IMR-90 (cell line): ENCODE results near the gene C5orf58. TPM values are rescaled to one million over a fixed set of nuclear protein-coding genes. Genes with fewer than 3 reads are reported as not detected.

Experiments used
- ATAC-seq: fragments of 200-7000 bp; cut with Tn5 transposase; 2 replicates; pipeline ENCODE4 v1.9.1; 2020; ENCODE audit warnings: low read depth, mild to moderate bottlenecking, moderate library complexity
- BruUV-seq: library from RNA; stranded (reverse); fragments of 400-500 nt; replicated peaks from 2 replicates; lab custom pipeline; 2021; lab: Mats Ljungman, UMichigan
- CTCF ChIA-PET: fragments of 300-600 bp; formaldehyde crosslinking; extraction: SDS; loops from one replicate; lab custom pipeline; 2021; ENCODE audit warnings: antibody characterized with exemption; lab: Yijun Ruan, JAX
- POLR2A ChIA-PET: fragments of 300-600 bp; sonication (Branson Sonifier 250); formaldehyde crosslinking; loops from one replicate; lab custom pipeline; 2022; ENCODE audit warnings: antibody characterized with exemption; ENCODE audit not compliant: unreplicated experiment; lab: Charles Lee
- DNase-seq: peaks from one replicate; pipeline ENCODE4 v3.0.0; 2013
- H2AFZ ChIP-seq: replicated peaks from 2 replicates; pipeline ENCODE3; 2013; ENCODE audit warnings: low read length, mild to moderate bottlenecking; ENCODE audit not compliant: poor library complexity
- H2AK5ac ChIP-seq: 2 replicates; pipeline ENCODE4 v1.6.1; 2013; ENCODE audit warnings: low read depth, low read length, inconsistent platforms
- H2AK9ac ChIP-seq: replicated peaks from 2 replicates; pipeline ENCODE3; 2013; ENCODE audit warnings: mild to moderate bottlenecking, low read depth, low read length, moderate library complexity; ENCODE audit not compliant: poor library complexity
- H2BK120ac ChIP-seq: 2 replicates; pipeline ENCODE4 v1.6.1; 2013; ENCODE audit warnings: low read depth, low read length, inconsistent platforms
- H2BK15ac ChIP-seq: 3 replicates; pipeline ENCODE4 v1.6.1; 2013; ENCODE audit warnings: low read depth, low read length, inconsistent platforms
- H2BK20ac ChIP-seq: 2 replicates; pipeline ENCODE4 v1.6.1; 2013; ENCODE audit warnings: low read depth, mild to moderate bottlenecking, inconsistent platforms, low read length, moderate library complexity
- H2BK5ac ChIP-seq: 2 replicates; pipeline ENCODE4 v1.6.1; 2013; ENCODE audit warnings: mild to moderate bottlenecking, low read depth, low read length, inconsistent platforms; ENCODE audit not compliant: poor library complexity, severe bottlenecking
- H3K14ac ChIP-seq: replicated peaks from 2 replicates; pipeline ENCODE4 v1.6.1; 2013; ENCODE audit warnings: low read depth, low read length, inconsistent platforms
- H3K18ac ChIP-seq: 2 replicates; pipeline ENCODE4 v1.6.1; 2013; ENCODE audit warnings: low read depth, low read length, control low read depth
- H3K23ac ChIP-seq: 2 replicates; pipeline ENCODE4 v1.6.1; 2013; ENCODE audit warnings: low read depth, low read length, inconsistent platforms
- H3K27ac ChIP-seq: 2 replicates; pipeline ENCODE4 v1.5.1; 2013; ENCODE audit warnings: mild to moderate bottlenecking, control low read depth, low read length; ENCODE audit not compliant: insufficient read depth
- H3K27me3 ChIP-seq: 2 replicates; pipeline ENCODE4 v1.6.1; 2013; ENCODE audit warnings: low read length; ENCODE audit not compliant: control insufficient read depth, insufficient read depth
- H3K36me3 ChIP-seq: 2 replicates; pipeline ENCODE4 v1.6.1; 2013; ENCODE audit warnings: low read length, mixed read lengths; ENCODE audit not compliant: control insufficient read depth, insufficient read depth
- H3K4ac ChIP-seq: 2 replicates; pipeline ENCODE4 v1.6.1; 2013; ENCODE audit warnings: low read depth, low read length, inconsistent platforms
- H3K4me1 ChIP-seq: 2 replicates; pipeline ENCODE4 v1.6.1; 2013; ENCODE audit warnings: low read length, mixed read lengths; ENCODE audit not compliant: control insufficient read depth, insufficient read depth
- H3K4me2 ChIP-seq: 2 replicates; pipeline ENCODE4 v1.6.1; 2013; ENCODE audit warnings: low read depth, mild to moderate bottlenecking, control low read depth, low read length, moderate library complexity
- H3K4me3 ChIP-seq: 2 replicates; pipeline ENCODE4 v1.5.1; 2013; ENCODE audit warnings: low read depth, mild to moderate bottlenecking, control low read depth, low read length, moderate library complexity; ENCODE audit not compliant: insufficient read depth
- H3K56ac ChIP-seq: 2 replicates; pipeline ENCODE4 v1.6.1; 2013; ENCODE audit warnings: low read length, inconsistent platforms; ENCODE audit not compliant: insufficient read depth; ENCODE audit errors: extremely low read depth
- H3K79me1 ChIP-seq, 2 experiments: 2 replicates each; pipeline ENCODE4 v1.6.1; 2013; ENCODE audit warnings: low read length in 2 of 2, inconsistent platforms in 1 of 2, low read depth in 1 of 2
- H3K9ac ChIP-seq: 2 replicates; pipeline ENCODE4 v1.6.1; 2013; ENCODE audit warnings: low read depth, low read length, control low read depth
- H3K9me1 ChIP-seq: 2 replicates; pipeline ENCODE4 v1.6.1; 2013; ENCODE audit warnings: low read length, inconsistent platforms; ENCODE audit not compliant: insufficient read depth
- H3K9me3 ChIP-seq: 2 replicates; pipeline ENCODE4 v1.6.1; 2013; ENCODE audit warnings: low read length; ENCODE audit not compliant: control insufficient read depth, insufficient read depth
- H4K20me1 ChIP-seq: 2 replicates; pipeline ENCODE4 v1.6.1; 2013; ENCODE audit warnings: low read length, inconsistent platforms; ENCODE audit not compliant: insufficient read depth
- H4K5ac ChIP-seq: 2 replicates; pipeline ENCODE4 v1.6.1; 2013; ENCODE audit warnings: mild to moderate bottlenecking, low read depth, low read length, control low read depth
- H4K8ac ChIP-seq, 2 experiments: 2 replicates each; pipeline ENCODE4 v1.6.1; 2013; ENCODE audit warnings: low read depth in 2 of 2, low read length in 2 of 2, control low read depth in 1 of 2, inconsistent platforms in 1 of 2
- H4K91ac ChIP-seq: 2 replicates; pipeline ENCODE4 v1.6.1; 2013; ENCODE audit warnings: low read depth, low read length, inconsistent platforms; ENCODE audit not compliant: insufficient read depth
- BHLHE40 ChIP-seq: fragments of 150-350 bp; IDR thresholded peaks from 2 replicates; pipeline ENCODE4 v1.6.1; 2016; ENCODE audit warnings: mild to moderate bottlenecking, low read depth, low read length
- CEBPB ChIP-seq: IDR thresholded peaks from 2 replicates; pipeline ENCODE4 v1.6.1; 2012; ENCODE audit warnings: low read depth, low read length, improper control_type of control experiment
- CHD1 ChIP-seq: IDR thresholded peaks from 2 replicates; pipeline ENCODE4 v1.6.1; 2012; ENCODE audit warnings: low read depth, low read length, improper control_type of control experiment
- ELK1 ChIP-seq: fragments of 150-350 bp; IDR thresholded peaks from 2 replicates; pipeline ENCODE4 v1.6.1; 2016; ENCODE audit warnings: low read depth, mild to moderate bottlenecking, low read length, moderate library complexity, borderline replicate concordance
- MAFK ChIP-seq: IDR thresholded peaks from 2 replicates; pipeline ENCODE4 v1.6.1; 2012; ENCODE audit warnings: low read depth, low read length, improper control_type of control experiment
- MXI1 ChIP-seq: IDR thresholded peaks from 2 replicates; pipeline ENCODE4 v1.6.1; 2012; ENCODE audit warnings: low read depth, mild to moderate bottlenecking, low read length, moderate library complexity, borderline replicate concordance
- NFE2L2 ChIP-seq: fragments of 150-350 bp; IDR thresholded peaks from 2 replicates; pipeline ENCODE4 v1.6.1; 2016; ENCODE audit warnings: low read depth, mild to moderate bottlenecking, low read length
- POLR2A ChIP-seq: IDR thresholded peaks from 2 replicates; pipeline ENCODE4 v1.6.1; 2012; ENCODE audit warnings: mild to moderate bottlenecking, low read depth, low read length
- RAD21 ChIP-seq: IDR thresholded peaks from 2 replicates; pipeline ENCODE4 v1.6.1; 2012; ENCODE audit warnings: low read length, improper control_type of control experiment
- RCOR1 ChIP-seq: IDR thresholded peaks from 2 replicates; pipeline ENCODE4 v1.6.1; 2012; ENCODE audit warnings: mild to moderate bottlenecking, low read length, improper control_type of control experiment; ENCODE audit not compliant: insufficient replicate concordance
- RFX5 ChIP-seq: IDR thresholded peaks from 2 replicates; pipeline ENCODE4 v1.8.0; 2012; ENCODE audit warnings: low read depth, mild to moderate bottlenecking, low read length, moderate library complexity
- SMC3 ChIP-seq: fragments of 150-350 bp; IDR thresholded peaks from 2 replicates; pipeline ENCODE4 v1.6.1; 2016; ENCODE audit warnings: low read depth, mild to moderate bottlenecking, antibody characterized with exemption, low read length, moderate library complexity
- USF2 ChIP-seq: fragments of 150-350 bp; IDR thresholded peaks from 2 replicates; pipeline ENCODE4 v1.6.1; 2017; ENCODE audit warnings: mild to moderate bottlenecking, antibody characterized with exemption, low read length, low read depth
- WGBS, 2 experiments: methylation state at CpG; one replicate each; pipeline versions ENCODE4 v1.1.5 to v1.1.7; 2013; ENCODE audit warnings: missing lambda C conversion rate in 2 of 2; ENCODE audit not compliant: insufficient read length in 1 of 2; ENCODE audit errors: extremely low coverage in 2 of 2; 5-methylcytosine and 5-hydroxymethylcytosine counted together
- dilution Hi-C: fragments of 300-500 bp; cut with HindIII; formaldehyde crosslinking; loops from one replicate; pipeline ENCODE4 v1.14.3; 2018; ENCODE audit warnings: low sequenced_read_pairs; ENCODE audit not compliant: unreplicated experiment
- in situ Hi-C: fragments of 300-500 bp; cut with MboI; formaldehyde crosslinking; loops from 3 replicates; pipeline ENCODE4 v1.14.3; 2019; ENCODE audit warnings: low sequenced_read_pairs, inconsistent platforms, mixed read lengths
- intact Hi-C: fragments of 100-400 bp; cut with micrococcal nuclease; formaldehyde crosslinking; loops from 2 replicates; pipeline ENCODE4 v1.10.0; 2022
- polyA plus RNA-seq, 3 experiments: library from polyadenylated mRNA; depleted of rRNA; stranded (reverse); fragments of >200 nt; gene quantifications; 2 replicates each; pipeline ENCODE4 v1.2.3, GENCODE V29; 2012; ENCODE audit warnings: low replicate concordance in 1 of 3
- total RNA-seq: library from RNA; depleted of rRNA; stranded (reverse); fragments of >200 nt; gene quantifications from 2 replicates; pipeline ENCODE4 v1.2.3, GENCODE V29; 2012

Gene C5orf58
- total and polyA plus RNA-seq, 2 of the 4 experiments (the other 2 are of a cell fraction) = not detected

- TF ChIP-seq RCOR1 (no peak), CHD1 (no peak)
These were observed 29.6 kb downstream of the C5orf58 start (continued) for GRCh38 chr5:170262061-170263045.

GRCh38 chr5:170263906-170264305 lies 31.1 kb downstream of the C5orf58 start:
- intact Hi-C loops = loop anchor here (10.0 kb wide), 1 partner anchor 361 kb away; no protein-coding TSS in a partner anchor
- no peak for DNase-seq
- WGBS, 2 experiments = 20% methylated on average over 2 of the region's 4 CpGs; no CpG with 5 or more reads in 1 of the 2 experiments
- Histone ChIP-seq H3K79me1 (no peaks in the 10 kb centered on the region), H4K91ac (no peak overlapping the region), H3K9ac (no peak overlapping the region), H3K9me1 (no peaks in the 10 kb centered on the region), H4K20me1 (no peaks in the 10 kb centered on the region), H2BK15ac (no peak overlapping the region), H3K56ac (no peak overlapping the region), H3K27me3 (peaks cover 4% of the 10 kb centered on the region), H3K18ac (no peak overlapping the region), H4K8ac (no peak overlapping the region), H3K4me2 (no peak overlapping the region), H2AK5ac (no peak overlapping the region), H2BK5ac (no peak overlapping the region), H3K4me1 (no peaks in the 10 kb centered on the region), H3K4ac (no peak overlapping the region), H3K27ac (no peak overlapping the region), H3K36me3 (no peaks in the 10 kb centered on the region), H2BK20ac (no peak overlapping the region), H3K14ac (no peak overlapping the region), H3K9me3 (no peaks in the 10 kb centered on the region), H2AK9ac (no peak overlapping the region), H3K23ac (no peak overlapping the region), H3K4me3 (no peak overlapping the region), H2AFZ (no peak overlapping the region), H4K5ac (no peak overlapping the region), H2BK120ac (no peak overlapping the region)
- TF ChIP-seq MXI1 (no peak), POLR2A (no peak), ELK1 (no peak), CHD1 (no peak), MAFK (no peak), RFX5 (no peak), CEBPB (no peak), NFE2L2 (no peak), RCOR1 (no peak), BHLHE40 (no peak), SMC3 (no peak), USF2 (no peak), RAD21 (no peak)
- dilution Hi-C loops = no loop called here
- in situ Hi-C loops = no loop called here
- ATAC-seq = no peak
- ChIA-PET CTCF (no interaction called here), POLR2A (no interaction called here)
- BruUV-seq = no TSS peak
